Measurements from ENCODE around the gene GTPBP2.
"Not testable (repeated sequence)": the region's sequence is repeated elsewhere in the genome, so short reads cannot be mapped to it uniquely, and the experiment has no call there.

The GTPBP2 gene

DNA sequence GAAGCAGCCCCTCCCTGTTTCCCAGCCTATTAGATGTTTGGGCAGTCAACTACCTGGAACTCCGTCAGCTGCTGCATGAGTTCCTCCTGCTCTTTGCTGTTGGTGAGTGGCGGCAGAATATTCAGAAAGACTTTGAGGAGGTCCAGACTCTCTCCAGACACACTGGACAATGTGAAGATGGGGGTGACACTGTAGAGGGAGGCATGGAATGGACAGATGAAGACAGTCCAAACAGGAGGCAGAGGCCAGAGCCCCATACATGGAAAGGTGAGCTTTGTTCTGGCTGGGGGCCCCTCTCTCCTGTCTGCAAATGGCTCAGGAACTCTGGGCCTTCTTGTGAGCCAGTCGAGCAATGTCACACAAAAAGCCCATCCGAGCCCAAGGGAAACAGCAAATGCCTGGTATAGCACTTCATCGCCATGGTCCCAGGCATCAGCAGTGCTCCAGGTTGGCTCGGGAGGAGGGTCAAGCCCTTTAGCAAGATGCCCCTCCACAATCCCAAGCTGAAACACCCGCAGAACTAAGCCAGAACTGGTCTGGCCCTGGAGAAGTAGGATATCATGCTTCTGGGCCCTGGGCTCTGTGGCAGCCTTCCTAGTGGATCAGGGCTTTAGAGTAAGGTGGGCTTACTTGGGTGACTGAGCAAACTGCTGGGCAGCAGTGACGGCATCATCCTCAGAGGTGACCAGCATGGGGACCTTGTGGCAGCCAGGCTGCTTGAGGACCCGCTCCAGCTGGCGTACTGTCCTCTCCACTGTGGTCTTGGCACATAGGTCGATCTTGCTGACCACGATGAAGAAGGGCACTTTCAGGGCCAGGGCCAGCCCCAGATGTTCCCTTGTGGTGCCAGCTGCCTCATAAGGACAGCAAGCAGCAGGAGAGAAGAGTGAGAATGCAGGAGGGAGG, 4.9 kb downstream of the GTPBP2 start:
- no peak for DNase-seq (ENCODE audit: low spot score)

DNA sequence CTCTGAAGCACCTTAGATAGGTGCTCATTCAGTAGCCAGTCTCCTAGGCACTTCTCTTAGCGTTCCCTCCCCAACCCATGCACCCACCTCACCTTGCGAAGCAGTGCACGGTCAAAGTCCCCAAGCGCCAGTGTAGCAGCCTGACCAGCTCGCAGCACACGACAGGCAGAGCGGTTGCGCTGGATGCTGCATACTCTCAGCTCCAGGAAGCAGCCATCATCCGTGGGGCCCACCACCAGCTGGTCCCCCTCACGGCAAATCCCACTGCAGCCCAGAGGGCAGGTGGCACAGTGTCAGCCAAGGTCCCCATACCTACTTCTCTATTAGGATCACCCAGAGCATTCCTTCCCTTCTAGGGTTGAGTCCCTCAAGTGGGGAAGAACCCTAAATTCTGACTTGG, 6.5 kb downstream of the GTPBP2 start:
- no peak for DNase-seq (ENCODE audit: low spot score)

DNA sequence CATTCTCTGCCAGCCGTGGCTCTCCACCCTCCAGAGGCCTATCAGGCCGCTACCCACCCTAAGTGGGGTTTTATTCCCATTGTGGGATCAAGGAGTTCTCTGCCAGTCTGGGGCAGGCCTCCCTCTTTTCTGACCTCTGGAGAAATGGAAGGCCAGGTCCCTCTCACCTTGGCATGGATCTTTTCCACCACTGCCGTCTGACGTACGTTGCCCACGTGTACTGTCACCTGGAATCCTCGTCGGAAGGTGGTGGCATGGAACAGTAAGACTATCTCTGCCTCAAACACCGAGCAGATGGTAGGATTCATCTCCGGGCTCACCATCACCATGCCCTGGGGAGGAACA, 7.3 kb downstream of the GTPBP2 start:
- no peak for DNase-seq (ENCODE audit: low spot score)

DNA sequence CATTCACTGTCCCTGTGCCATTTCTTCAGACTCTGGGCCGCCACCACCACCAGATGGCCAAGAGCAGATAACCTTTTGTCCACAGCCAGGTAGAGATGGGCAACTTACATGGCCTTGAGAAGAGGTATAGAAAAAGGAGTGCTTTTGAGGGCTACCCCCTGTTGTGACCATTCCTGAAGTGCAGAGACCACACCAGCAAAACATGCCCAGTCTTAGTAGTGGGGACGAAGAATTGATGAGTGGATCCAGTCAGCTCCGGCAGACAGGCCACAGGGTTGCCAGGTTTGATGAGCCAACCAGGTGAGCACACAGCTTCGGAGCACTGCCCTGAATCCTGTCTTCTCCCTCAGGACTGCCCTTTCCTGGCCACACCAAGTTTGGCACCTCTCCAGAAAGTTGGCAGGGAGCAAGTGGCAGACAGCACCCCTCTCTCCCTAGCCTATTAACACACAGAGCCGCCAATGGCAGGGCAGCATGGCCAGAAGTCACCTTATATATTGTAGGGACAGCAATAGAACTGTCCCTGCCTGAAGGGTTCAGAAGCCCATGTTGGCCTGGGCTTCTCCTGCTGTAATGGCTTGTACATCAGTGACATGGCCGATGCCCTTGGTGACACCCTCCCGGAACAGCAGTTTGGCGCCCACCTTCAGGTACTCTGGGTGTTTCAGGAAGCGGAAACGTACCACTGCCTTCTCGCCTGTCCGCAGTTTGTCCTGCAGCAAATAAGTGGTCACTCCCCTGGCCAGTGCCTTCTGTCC, 7.8 kb downstream of the GTPBP2 start:
- DNase-seq (ENCODE audit: low spot score), result no peak

DNA sequence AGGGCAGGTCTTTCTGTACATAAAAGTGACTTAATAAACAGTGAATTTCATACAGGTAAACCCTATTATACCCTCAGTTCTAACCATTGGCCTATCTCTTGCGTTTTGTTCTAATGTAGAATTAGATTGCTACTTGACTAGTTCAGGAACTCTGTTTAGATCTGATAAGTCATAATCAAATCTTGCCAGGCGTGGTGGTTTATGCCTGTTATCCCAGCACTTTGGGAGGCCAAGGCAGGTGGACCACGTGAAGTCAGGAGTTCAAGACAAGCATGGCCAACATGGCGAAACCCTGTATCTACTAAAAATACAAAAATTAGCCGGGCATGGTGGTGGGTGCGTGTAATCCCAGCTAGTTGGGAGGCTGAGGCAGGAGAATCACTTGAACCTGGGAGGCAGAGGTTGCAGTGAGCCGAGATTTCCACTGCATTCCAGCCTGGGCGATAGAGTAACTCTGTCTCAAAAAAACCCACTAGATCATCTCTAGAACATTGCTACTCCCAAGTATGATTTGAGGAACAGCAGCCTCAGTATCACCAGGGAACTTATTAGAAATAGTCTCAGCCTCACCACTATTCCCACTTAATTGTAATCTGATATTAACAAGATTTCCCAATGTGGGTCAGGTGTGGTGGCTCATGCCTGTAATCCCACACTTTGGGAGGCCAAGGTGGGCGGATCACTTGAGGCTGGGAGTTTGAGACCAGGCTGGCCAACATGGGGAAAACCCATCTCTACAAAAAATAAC, 12.2 kb downstream of the GTPBP2 start:
- DNase-seq (ENCODE audit: low spot score), result no peak

DNA sequence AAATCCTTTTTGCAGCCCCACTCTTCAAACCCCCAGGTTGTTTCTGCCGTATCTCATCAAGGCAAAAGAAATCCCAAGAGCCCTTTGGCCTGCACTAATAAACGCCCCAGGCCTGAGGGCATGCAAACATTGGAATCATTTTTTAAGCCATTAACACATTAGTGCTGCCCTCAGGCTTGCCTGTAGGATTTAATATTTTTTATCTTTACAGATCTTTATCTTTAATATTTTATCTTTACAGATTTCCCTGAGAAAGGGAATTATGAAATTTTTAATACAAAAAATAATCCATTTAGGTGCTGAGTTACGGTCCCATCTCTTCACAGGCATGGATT, 14.7 kb downstream of the GTPBP2 start:
- no peak for DNase-seq (ENCODE audit: low spot score)

DNA sequence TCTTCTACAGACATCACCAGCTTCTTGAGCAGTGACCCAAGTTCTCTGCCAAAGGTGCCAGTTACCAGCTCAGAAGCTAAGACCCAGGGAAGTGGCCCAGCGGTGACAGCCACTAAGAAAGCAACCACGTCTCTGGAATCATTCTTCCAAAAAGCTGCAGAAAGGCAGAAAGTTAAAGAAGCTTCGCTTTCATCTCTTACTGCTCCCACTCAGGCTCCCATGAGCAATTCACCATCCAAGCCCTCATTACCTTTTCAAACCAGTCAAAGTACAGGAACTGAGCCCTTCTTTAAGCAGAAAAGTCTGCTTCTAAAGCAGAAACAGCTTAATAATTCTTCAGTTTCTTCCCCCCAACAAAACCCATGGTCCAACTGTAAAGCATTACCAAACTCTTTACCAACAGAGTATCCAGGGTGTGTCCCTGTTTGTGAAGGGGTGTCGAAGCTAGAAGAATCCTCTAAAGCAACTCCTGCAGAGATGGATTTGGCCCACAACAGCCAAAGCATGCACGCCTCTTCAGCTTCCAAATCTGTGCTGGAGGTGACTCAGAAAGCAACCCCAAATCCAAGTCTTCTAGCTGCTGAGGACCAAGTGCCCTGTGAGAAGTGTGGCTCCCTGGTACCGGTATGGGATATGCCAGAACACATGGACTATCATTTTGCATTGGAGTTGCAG, 15.2 kb downstream of the GTPBP2 start:
- peak; percentile 17 for DNase-seq (ENCODE audit: low spot score)

DNA sequence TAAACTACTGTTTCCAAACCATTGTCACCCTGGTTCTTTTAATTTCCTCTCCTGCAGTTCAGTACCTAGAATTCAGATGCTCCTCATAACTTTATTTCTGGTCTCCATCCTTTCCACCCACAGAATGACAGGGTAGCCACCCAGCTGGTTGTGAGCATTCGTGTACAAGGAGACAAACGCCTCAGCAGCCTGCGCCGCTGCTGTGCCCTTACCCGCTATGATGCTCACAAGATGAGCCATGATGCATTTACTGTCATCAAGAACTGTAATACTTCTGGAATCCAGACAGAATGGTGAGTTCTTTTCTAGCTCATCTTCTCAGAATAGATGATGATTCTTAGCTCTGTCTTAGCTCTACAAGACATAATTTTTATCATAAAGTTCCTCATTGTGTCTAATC, 18.6 kb downstream of the GTPBP2 start:
- DNase-seq (ENCODE audit: low spot score), result no peak

DNA sequence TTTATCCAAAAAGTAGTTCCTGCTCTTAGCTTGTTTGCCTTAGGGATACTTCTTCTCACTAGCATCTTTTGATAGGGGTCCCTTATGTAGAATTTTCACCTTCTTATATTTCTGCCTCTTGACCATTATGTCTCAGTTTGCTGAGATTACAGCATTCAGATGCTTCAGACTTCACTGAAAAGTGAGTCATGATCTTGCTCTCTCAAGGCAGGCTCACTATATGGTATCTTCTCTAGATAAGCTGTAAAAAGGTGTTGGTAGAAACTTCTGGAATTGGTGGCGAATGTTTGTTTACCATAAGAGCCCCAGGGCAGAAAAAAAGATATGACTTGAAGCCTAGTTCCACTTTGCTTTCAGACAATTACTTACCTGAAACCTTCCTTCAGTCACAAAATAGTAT, 19.7 kb downstream of the GTPBP2 start:
- DNase-seq (ENCODE audit: low spot score), result no peak

DNA sequence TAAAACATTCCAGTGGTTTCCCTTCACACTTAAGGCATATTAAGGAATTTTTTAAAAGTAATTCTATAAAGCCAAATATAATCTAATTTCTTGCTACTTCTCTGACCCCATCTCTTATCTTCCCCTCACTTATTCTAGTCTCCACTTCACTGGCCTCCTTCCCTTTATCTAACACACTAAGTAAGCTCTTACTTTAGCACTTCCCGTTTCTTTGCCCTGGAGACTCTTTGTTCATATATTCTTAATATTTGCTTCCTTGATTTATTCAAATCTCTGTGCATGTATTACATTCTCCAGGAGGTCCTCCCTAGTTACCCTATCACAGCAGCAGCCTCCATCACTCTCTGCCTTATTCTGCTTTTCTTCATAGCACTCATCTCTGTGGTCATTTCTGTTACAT, 20.3 kb downstream of the GTPBP2 start:
- DNase-seq (ENCODE audit: low spot score), result no peak

DNA sequence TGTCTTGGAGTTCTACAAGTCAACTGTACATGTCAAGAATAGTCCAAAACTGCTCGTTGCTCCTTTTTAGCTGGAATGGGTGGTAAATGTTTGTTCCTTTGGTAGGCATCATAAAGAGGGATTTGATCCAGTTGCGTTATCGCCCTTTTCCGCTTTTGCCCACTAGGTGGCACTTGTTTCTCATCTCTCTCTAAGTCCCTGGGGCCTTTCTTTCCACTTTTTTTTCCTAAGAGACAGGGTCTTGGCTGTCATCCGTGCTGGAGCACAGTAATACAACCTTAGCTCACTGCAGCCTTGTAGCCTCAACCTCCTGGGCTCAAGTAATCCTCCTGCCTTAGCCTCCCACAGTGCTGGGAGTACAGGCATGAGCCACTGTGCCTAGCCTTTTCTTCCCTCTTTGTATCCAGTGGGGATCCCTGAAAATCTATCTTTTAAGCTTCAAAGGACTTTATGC, 20.7 kb downstream of the GTPBP2 start:
- peak; percentile 70 for DNase-seq (ENCODE audit: low spot score)

DNA sequence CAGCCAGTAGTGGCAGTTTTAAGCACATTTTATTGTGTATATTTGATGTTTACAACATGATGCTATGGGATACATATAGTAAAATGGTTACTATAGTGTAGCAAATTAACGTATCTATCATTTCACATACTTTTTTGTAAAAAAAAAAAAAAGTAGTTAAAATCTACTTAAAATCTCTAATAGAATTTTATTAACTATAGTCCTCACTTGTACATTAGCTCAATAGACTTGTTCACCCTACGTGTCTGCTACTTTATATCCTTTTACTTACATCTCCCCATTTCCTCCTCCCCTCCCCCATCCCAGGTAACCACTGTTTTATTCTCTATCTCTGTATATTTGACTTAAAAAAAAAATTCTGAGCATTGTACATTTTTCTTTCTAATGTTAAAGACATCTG, 23.0 kb downstream of the GTPBP2 start:
- DNase-seq (ENCODE audit: low spot score), result no peak

DNA sequence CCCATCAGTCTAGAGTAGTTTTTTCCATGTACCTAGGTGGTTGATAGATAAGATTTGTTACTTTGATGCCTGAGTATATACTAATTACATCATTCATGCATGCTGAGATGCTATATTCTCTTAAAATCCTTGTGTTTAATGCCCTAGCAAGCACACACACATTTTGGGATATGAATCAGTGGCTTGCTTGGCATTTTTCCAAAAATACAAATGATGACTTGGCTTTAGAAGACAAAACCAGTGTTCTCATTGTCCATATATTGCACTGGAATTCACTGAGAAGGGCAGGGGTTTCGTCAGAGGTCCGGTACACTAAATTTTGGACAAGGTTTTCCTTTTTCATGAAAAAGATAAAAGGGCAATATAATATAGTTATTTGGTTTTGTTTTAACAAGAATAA, 24.9 kb downstream of the GTPBP2 start:
- no peak for DNase-seq (ENCODE audit: low spot score)

DNA sequence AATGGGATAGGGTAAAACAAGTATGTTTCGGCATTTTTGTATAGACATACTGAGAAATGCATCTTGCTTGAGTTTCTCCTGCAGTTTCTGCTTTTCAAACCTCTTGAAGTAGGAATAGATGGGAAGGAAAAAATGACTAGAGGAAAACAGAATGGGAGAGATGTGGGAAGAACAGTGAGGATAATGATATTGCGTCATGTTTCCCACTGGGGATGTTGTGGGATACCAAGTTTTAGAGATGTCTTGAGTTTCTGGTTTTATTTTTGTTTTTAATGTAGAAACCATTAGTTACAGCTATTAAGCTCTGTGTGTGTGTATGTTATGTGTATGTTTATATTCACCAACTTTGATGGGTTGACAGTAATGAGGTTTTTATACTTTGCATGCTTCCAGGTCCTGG, 28.5 kb downstream of the GTPBP2 start:
- no peak for DNase-seq (ENCODE audit: low spot score)

DNA sequence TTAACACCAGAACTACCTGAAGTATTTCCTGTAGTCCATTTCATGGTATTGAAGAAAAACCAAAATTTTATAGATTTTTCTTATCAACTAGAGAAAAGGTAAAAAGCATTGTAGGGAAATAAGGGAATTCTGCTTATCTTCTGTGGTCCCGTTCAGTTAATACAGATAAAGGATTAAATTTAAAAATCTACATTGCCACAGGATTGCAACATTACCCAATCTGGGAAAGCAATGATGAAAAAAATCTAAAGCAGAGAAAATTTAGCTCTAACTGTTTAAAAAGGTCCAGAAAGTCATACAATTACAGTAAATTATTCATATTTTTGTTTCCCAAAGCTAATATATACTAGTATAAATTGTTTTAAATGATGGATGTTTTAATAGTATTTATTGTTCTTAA, 35.1 kb downstream of the GTPBP2 start:
- DNase-seq (ENCODE audit: low spot score), result no peak

DNA sequence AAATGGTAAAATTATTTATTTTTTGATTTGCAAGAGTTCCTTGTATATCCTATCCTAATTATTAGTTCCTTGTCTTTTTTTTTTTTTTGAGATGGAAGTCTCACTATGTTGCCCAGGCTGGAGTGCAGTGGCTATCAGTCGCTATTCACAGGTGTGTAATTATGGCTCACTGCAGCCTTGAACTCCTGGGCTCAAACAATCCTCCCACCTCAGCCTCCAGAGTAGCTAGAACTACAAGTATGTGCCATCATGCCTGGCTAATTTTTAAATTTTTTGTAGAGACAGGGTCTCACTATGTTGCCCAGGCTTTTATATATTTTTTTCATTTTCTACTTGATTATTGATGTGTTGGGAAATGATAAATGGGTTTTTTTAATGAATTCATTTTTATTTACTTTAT, 39.5 kb downstream of the GTPBP2 start:
- DNase-seq (ENCODE audit: low spot score), result not testable (repeated sequence)

DNA sequence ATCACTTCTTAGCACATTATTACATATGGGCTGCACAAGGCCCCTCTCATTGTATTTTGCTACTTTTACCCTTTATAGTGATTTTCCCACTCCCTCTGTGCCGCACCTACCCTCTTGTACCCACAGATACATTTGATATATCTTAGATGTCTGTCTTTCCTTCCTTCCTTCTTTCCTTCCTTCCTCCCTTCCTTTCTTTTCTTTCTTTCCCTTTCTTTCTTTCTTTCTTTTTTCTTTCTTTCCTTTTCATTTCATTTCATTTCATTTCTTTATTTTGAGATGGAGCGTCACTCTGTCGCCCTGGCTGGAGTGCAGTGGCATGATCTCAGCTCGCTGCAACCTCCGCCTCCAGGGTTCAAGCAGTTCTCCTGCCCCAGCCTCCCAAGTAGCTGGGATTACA, 40.9 kb downstream of the GTPBP2 start:
- no peak for DNase-seq (ENCODE audit: low spot score)

DNA sequence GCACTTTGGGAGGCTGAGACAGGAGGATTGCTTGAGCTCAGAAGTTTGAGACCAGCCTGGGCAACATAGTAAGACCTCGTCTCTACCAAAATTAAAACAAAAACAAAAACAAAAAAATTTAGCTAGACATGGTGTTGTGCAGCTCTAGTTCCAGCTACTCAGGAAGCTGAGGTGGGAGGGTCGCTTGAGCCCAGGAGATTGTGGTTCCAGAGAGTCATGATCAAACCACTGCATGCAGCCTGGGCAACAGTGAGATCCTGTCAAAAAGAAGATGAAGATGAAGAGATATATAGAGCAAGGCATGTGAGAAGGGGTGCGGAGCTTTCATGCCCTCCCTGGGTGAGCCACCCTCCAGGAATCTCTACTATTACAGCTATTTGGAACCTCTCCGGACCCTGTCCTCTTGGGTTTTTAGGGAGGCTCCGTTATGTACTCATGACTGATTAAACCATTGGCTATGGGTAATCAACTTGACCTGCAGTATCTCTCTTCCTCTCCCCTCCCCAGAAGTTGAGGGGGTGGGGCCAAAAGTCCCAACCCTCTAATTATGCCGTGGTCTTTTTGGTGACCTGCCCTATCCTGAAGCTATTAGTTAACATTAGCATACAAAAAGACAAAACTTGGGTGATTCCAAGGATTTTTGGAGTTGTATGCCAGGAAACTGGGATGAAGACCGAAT, 44.0 kb downstream of the GTPBP2 start:
- DNase-seq (ENCODE audit: low spot score), result no peak

DNA sequence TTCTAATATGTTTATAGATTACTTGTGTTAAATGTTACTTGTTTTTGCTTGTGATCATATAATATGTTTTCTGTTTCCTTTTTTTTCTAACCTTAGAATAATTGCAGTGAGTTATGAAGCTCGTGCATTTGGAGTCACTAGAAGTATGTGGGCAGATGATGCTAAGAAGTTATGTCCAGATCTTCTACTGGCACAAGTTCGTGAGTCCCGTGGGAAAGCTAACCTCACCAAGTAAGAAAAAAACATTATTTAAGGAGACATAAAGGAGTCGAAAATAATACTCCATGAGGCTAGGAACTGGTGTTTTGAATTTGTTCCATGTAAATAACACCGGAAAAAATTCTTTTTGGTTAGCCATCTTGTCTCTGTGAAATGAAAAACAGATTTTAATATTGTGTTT, 46.2 kb downstream of the GTPBP2 start:
- DNase-seq (ENCODE audit: low spot score), result peak; percentile 14

DNA sequence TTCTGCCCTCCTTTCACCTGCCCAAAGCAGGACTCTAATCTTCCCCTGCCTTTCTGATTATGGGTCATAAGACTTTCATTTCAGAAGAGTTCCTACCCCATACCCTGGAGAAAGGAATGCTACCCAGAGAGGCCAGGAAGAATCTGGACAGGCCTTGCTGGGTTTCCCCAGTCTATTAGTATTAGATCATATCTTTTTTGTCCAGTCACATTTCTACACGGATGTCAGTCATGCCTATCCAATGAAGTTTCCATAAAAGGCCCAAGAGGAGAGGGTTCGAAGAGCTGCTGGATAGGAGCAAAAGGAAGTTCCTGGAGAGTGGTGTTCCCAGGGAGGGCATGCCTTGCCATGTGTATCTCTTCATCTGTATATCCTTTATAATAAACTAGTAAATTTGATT, 49.9 kb downstream of the GTPBP2 start:
- no peak for DNase-seq (ENCODE audit: low spot score)

DNA sequence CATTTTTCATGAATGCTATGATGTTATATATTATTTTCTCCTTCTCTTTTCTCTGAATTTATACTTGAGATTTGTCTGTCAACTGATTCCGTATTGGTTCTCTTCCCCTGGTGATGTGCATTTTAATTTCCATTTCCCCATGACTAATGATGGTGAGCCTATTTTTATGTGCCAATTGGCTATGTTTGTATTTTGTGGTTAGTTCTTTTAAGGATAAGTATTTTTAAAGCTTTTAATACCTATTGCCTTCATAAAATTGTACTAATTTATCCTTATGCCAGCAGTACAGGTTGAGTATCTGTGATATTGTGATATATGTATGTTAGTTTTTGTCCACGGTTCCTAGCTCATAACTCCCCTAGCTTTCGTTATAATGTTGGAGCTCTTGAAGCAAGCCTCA, 50.3 kb downstream of the GTPBP2 start:
- no peak for DNase-seq (ENCODE audit: low spot score)
